Mucosa of gallbladder (tissue), 1 donor: ENCODE data around the gene MIA3. TPM values are rescaled to one million over a fixed set of nuclear protein-coding genes. Genes with fewer than 3 reads are reported as not detected.
"Not testable (repeated sequence)": the region's sequence is repeated elsewhere in the genome, so short reads cannot be mapped to it uniquely, and the experiment has no call there.

ENCODE experiments used
- DNase-seq: peaks from one replicate; pipeline ENCODE4 v3.0.0-alpha.2; 2020; ENCODE audit warnings: low spot score
- total RNA-seq: library from RNA; stranded (reverse); gene quantifications from one replicate; pipeline ENCODE4 v1.2.1, GENCODE V29; 2021
- donor health status: DM: no; HTN: no; CAD: no.

MIA3 gene
- total RNA-seq, 1 donor from 2014 or later: 78.6 TPM

DNA sequence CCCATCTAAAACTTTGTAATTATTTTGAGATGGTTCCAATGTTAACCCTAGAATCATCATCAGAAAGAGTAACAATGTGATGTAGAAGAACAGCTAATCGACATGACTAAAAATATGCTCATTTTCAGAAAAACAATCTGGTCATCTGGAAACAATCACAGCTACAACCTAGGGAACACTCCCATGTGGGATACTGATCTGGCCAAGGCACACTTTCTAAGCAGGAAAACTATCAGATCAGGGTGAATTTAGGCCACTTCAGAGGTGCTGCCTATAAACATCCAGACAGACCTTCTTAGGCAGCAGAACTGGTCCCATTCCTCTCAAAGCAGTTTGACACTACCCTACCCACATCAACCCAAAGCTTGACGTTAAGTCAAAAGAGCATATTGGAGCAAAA, 51.2 kb downstream of the MIA3 start:
- DNase-seq: not testable (repeated sequence)

DNA sequence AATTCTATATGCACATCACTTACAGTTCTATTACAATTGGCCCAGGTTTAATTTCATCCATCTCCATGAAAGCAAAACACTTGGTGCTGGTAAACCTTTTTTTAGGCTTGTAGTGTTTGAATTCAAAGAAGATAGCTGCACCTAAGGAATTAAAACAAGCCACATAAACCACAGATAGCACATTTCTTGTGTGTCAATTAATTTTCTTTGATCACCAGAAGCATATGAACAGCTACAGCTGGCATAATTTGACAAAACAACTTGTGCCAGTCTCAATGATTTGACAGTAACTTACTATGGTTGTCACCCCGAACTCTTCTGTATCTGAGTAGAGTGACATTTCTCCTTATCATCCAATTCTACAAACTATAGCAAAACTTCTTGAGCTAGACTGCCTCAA, 52.2 kb downstream of the MIA3 start:
- no peak for DNase-seq

DNA sequence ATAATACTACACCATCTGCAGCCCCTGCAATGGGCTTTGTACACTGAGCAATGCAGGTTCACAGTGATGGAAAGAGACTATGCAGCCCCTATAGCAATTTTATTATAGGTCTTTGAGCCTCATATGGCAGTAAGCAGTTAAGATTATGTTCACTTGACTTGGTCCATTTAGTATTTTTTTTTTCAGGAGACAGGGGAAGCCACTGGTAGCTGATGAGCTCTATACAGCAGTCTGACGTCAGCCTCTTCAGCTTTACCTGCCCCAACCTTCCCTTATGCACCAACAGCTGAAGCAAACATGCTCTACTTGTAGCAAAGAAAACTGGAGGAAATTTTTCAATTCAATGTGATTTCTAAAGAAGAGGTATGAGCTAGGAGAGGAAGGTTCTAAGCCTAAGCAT, 62.2 kb downstream of the MIA3 start:
- no peak for DNase-seq

DNA sequence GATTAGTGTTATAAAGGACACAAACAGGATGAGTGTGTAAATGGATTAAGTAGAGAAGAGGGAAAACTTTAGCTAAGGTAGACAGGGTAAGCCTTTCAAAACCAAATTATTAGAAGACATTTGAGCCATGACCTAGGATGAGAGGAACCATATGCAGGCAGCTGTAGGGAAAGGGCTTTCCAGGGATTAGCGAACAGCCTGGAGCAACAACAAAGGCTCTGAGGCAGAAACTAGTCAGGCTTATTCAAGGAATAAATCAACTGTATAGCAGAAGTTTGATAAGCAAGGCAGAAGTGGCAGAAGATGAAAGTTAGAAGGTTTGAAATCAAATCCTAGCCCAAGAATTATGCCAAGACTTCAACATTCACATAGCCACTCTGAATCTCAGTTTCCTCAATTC, 73.1 kb downstream of the MIA3 start:
- DNase-seq: no peak

DNA sequence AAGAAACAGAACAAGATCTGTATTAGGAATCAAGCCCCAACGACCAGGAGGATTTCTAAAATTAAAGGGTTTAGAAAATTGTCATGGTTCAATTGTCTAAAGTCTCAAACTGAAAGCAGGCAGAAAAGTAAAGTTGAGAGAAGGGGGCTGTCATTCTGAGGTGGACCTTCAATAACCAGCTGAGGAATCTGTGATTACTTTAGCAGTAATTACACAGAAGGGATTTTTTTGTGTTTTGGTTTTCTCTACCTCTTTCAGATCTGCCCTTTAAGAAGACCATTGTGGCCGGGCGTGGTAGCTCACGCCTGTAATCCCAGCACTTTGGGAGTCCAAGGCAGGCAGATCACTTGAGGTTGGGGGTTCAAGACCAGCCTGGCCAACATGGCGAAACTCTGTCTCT, 77.0 kb downstream of the MIA3 start:
- DNase-seq: no peak

DNA sequence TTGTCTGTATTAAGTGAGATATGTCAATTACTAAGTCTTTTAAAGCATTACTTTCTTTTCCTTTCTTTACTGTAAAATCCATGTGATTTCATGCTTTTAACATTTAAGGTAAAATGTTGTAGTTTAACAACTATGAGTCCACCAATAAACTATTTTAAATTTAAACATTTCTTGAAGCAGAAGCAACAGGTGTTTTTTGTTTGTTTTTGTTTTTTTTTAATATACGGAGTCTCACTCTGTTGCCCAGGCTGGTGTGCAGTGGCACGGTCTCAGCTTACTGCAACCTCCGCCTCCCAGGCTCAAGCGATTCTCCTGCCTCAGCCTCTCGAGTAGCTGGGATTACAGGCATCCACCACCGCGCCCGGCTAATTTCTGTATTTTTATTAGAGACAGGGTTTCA, 78.8 kb downstream of the MIA3 start:
- no peak for DNase-seq

GRCh38 chr1:222697203-222697602, 79.3 kb downstream of the MIA3 start:
- DNase-seq: no peak

- no peak for DNase-seq
Observed at GRCh38 chr1:222697826-222698225, 79.9 kb downstream of the MIA3 start.

DNA sequence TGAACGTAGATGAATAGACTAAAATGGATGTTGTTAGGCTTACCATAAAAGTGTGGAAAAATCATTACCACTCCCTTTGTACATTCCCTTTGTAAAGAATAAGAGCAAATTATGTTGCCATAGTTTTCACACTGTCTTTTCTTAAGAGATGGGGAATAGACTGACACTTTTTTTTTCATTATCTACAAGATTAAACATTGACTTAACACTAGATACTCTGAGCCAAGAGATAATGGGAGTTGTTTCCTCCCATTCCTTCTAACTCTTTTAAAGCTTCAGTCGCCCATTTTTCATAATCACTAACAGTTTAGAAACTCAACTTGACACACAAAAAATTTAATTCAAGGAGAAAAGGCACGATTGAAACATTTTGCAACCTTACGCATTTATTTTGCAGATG, 84.3 kb downstream of the MIA3 start:
- no peak for DNase-seq

GRCh38 chr1:222704260-222704659, 86.4 kb downstream of the MIA3 start:
- no peak for DNase-seq

DNA sequence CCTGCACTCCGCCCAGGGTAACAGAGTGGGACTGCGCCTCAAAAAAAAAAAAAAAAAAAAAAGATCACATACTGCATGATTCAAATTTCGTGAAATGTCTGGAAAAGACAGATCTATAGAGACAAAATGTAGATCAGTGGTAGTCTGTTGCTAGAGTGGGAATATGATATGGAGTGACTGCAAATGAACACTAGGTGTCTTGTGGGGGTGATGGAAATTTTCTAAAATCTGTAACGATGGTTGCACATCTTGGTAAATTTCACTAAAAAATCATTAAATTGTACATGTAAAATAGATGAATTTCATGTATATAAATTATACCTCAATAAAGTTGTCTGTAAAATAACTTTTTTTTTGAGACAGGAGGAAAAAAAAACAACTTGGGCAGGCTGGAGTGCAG, 88.9 kb downstream of the MIA3 start:
- DNase-seq: no peak

DNA sequence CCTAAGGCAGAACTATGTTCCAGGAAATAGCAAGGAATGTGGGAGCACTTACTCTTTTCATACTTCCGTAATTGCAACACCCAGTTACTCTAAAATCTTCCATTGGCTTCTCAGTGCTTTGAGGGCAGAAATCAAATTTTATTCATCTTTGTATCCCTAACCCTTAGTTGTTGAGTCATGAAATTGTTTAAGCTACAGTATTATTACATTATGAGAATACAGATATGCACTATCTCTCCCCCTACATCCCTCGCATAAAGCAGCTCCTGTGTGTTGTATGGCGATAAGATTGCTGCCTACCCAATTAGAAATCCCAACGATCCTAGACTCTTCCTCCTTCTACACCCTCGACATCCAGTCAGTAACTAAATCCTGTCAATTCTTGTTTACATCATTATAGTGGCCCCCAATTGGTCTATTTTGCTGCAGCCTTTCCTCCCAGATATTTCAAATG, 91.8 kb downstream of the MIA3 start:
- no peak for DNase-seq

- DNase-seq: peak; percentile 39
Observed at GRCh38 chr1:222711319-222712252, 93.7 kb downstream of the MIA3 start.

DNA sequence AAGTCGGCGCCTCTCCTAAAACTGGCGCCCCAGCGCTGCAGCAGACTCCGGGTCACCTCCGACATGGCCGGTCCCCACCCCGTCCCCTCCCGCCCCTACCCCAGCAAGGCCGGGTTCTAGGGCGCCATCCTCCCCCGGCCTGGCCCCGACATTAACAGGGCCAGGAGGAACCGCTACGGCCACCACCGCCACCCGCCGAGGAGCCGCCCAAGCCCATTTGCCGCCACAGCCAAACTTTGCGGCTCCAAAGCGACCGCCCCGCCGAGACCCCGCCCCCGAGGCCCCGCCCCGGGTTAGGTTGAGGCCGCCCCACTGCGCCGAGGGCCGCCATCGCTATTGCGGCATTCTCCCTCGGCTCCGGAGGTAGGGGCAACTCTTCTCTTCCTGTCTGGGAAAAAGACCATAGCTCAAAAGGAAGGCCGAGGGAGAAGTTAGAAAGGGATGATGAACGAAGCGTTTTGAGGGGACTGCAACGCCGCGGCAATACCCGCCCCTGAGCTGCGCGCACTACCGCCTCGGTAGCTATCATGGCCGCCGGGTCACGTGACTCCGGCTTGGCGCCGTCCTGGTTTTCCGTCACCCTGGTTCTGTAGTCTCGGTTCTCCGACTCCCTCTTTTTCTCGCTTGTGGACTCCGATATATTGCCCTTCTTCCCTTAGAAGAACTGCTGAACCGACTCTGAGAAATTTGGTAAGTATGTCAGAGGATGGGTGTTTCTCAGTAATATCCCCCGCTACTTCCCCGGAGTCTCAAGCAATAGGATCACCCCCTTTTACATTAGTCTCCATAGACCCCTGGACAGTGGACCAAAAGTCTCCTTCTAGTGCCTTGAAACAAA, 94.6 kb downstream of the MIA3 start, which contains the start of the genes AIDA and BROX:
TSS of gene AIDA (minus strand) at position 239 of the 838 bp plus-strand sequence. CDS start at position 65, 174 bp downstream.
TSS of gene BROX (plus strand) at position 312 of the 838 bp plus-strand sequence. CDS start 3,136 bp downstream, outside the sequence.
- DNase-seq: peak; percentile 95

DNA sequence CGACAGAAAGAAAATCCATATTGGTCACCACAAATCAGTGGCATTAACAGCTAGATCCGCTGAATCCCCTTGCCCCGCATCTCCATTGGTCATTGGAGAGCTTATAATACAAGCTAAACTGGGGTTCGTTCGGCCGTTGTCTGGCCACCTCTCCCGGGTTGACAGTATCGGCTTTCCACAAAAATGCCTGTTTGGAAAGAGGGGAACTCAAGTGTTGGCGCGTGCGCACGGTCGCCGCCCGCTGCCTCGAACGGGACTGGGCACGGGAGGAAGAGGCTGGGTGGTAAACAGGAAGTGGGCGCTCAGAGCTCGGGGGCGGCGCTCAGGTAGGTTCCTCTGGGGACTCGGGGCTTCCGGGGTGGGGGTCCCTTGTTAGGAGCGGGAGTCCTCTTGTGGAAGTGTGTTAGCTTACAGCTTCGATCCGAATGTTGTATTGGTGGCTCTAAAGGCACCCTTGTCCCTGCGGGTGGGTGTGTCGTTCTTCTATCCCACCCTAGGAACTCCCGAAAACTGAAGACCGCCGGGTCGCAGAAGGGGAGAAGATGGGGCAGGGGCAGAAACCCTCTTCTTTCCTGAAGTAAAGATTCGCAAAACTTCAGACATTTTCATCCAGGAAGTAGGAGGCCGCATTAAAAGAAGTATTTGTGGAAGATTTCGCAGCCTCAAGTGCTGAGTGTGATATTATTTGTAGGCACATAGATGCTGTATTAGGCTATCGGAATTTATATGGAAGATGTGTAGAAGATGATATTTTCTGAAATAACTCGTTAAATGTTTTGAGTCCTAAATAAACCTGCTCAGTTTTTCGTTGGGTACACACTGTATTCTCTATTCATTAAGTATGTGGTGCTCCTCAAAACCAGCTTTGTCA, 95.4 kb downstream of the MIA3 start:
- DNase-seq: peak; percentile 96

DNA sequence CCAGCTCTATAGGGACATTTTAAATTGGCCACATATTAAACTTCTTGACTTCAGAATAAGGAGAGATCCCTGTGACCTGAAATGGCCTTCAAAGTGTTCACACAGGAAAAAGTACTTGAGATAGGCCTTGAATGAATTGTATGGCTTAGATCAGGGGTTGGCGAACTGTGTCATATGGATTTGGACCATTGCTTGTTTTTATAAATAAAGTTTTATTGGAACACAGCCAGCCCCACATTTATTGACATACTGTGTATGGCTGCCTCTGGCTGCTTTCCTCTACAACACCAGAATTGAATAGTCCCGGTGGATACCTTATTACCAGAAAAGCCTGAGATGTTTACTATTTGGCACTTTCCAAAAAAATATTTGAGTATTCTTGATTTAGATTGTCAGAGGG, 98.5 kb downstream of the MIA3 start:
- no peak for DNase-seq

Other genes with a start within 250 kb of the MIA3 start
- 2.0 TPM for gene HHIPL2, start 70.0 kb upstream of the MIA3 start, total RNA-seq
- gene TAF1A, start 28.2 kb upstream of the MIA3 start, total RNA-seq: 7.5 TPM
- gene AIDA, start 94.4 kb downstream of the MIA3 start, total RNA-seq: 76.9 TPM
- 61.8 TPM for gene BROX, start 94.5 kb downstream of the MIA3 start, total RNA-seq
- gene FAM177B, start 119.1 kb downstream of the MIA3 start, total RNA-seq: 36.8 TPM
- 27.4 TPM for gene DISP1, start 196.9 kb downstream of the MIA3 start, total RNA-seq